ENCODE data around the gene GPR132.

DNA sequence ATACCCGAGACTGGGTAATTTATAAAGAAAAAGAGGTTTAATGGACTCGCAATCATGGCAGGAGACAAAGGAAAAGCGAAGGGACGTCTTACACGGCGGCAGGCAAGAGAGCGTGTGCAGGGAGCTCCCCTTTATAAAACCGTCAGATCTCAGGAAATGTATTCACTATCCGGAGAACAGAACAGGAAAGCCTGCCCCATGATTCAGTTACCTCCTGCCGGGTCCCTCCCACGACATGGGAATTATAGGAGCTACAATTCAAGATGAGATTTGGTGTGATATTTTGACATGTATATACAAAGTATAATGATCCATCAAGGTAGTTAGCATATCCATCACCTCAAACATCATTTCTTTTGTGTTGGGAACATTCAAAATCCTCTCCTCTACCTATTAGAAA, 42.1 kb downstream of the GPR132 start:
- TF ChIP-seq MAFK (IDR thresholded peaks at IDR 0.05; ENCODE audit: partially characterized antibody) (no peak), RAD21 (conservative IDR thresholded peaks at IDR 0.05 in 1 of 2, IDR thresholded peaks at IDR 0.05 in 1 of 2) (no peak), KDM1A (IDR thresholded peaks at IDR 0.05; ENCODE audit: low read depth) (no peak), ZFP36 (IDR thresholded peaks at IDR 0.05; ENCODE audit: borderline replicate concordance, partially characterized antibody) (no peak), CHD2 (IDR thresholded peaks at IDR 0.05; ENCODE audit: low read length, partially characterized antibody) (no peak), HDAC2 (IDR thresholded peaks at IDR 0.05) (no peak)
- TF ChIP-seq, protein P1, sequence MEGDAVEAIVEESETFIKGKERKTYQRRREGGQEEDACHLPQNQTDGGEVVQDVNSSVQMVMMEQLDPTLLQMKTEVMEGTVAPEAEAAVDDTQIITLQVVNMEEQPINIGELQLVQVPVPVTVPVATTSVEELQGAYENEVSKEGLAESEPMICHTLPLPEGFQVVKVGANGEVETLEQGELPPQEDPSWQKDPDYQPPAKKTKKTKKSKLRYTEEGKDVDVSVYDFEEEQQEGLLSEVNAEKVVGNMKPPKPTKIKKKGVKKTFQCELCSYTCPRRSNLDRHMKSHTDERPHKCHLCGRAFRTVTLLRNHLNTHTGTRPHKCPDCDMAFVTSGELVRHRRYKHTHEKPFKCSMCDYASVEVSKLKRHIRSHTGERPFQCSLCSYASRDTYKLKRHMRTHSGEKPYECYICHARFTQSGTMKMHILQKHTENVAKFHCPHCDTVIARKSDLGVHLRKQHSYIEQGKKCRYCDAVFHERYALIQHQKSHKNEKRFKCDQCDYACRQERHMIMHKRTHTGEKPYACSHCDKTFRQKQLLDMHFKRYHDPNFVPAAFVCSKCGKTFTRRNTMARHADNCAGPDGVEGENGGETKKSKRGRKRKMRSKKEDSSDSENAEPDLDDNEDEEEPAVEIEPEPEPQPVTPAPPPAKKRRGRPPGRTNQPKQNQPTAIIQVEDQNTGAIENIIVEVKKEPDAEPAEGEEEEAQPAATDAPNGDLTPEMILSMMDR (IDR thresholded peaks at IDR 0.05): no peak
- TF ChIP-seq, protein P2, sequence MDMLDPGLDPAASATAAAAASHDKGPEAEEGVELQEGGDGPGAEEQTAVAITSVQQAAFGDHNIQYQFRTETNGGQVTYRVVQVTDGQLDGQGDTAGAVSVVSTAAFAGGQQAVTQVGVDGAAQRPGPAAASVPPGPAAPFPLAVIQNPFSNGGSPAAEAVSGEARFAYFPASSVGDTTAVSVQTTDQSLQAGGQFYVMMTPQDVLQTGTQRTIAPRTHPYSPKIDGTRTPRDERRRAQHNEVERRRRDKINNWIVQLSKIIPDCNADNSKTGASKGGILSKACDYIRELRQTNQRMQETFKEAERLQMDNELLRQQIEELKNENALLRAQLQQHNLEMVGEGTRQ (IDR thresholded peaks at IDR 0.05): no peak
- TF ChIP-seq, protein P3, sequence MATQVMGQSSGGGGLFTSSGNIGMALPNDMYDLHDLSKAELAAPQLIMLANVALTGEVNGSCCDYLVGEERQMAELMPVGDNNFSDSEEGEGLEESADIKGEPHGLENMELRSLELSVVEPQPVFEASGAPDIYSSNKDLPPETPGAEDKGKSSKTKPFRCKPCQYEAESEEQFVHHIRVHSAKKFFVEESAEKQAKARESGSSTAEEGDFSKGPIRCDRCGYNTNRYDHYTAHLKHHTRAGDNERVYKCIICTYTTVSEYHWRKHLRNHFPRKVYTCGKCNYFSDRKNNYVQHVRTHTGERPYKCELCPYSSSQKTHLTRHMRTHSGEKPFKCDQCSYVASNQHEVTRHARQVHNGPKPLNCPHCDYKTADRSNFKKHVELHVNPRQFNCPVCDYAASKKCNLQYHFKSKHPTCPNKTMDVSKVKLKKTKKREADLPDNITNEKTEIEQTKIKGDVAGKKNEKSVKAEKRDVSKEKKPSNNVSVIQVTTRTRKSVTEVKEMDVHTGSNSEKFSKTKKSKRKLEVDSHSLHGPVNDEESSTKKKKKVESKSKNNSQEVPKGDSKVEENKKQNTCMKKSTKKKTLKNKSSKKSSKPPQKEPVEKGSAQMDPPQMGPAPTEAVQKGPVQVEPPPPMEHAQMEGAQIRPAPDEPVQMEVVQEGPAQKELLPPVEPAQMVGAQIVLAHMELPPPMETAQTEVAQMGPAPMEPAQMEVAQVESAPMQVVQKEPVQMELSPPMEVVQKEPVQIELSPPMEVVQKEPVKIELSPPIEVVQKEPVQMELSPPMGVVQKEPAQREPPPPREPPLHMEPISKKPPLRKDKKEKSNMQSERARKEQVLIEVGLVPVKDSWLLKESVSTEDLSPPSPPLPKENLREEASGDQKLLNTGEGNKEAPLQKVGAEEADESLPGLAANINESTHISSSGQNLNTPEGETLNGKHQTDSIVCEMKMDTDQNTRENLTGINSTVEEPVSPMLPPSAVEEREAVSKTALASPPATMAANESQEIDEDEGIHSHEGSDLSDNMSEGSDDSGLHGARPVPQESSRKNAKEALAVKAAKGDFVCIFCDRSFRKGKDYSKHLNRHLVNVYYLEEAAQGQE (IDR thresholded peaks at IDR 0.05): no peak

Measured in A549 (cell line).